Activated CD4-positive, alpha-beta T cell treated with anti-CD3 and anti-CD28 coated beads for 24 hours (primary cell): Measurements from ENCODE around the gene SLMAP.

ENCODE experiments used
- DNase-seq, 2 donors: peaks; one replicate each; pipeline ENCODE4 v3.0.0-alpha.2; 2020; ENCODE audit warnings: low read depth in 2 of 2

SLMAP gene

GRCh38 chr3:57753016-57753415, 3.1 kb upstream of the SLMAP start:
- DNase-seq, result no peak

DNA sequence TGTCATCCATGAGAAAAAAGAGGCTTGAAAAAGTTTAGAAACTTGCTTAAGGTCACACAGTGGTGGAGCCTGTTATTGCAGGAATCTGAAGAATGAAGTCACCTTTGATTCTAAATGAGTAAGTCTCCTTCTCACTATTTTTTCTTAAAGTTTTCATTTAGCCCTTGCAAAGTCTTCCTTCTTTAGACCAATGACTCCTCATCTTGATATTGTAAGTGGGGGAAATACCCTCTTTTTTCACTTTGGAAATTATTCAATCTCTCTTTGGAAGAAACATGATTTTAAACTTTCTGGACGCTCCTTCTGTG, 787 bp upstream of the SLMAP start:
- DNase-seq, result no peak

DNA sequence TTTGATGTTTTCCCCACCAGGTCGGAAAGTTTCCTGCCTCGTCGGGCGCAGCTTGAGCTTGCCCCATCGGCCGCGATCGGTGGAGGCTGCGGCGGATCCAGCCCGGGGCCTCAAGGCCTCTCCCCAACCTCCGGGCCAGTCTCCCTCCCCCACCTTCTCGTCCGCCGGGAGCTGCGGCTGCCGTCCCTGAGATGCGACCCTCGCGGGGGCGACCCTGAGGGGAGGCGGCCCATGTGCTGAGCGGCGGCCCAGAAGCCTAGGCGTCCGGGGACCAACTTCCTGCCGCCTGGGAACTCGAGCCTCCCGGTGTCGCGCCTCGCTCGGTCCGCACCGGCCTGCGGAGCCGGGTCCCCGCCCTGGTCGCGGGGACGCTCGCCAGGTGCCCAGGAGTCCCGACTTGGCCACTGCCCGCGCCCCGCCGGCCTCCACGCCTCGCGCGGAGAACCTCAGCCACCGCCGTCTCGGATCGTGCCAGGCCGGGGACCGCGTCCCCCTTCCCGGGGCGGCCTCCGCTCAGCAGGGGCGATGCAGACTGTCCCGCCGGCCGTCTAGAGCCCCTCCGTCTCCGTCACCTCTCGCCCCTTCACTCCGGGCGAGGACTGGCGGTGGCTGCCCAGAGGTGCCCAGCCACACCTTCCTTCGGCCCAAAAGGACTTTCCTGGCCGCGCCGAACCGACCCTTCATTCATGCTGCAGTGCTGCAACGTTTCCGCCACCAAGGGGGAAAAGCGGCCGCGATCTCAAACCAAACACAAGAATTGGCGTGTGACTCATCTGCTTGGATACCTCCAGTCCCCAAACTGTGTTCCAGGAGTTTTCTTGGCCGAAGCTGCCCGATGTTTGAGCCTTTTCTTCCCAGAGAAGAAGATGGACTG, 656 bp downstream of the SLMAP start:
- DNase-seq, result peak; percentile 10 to 17

DNA sequence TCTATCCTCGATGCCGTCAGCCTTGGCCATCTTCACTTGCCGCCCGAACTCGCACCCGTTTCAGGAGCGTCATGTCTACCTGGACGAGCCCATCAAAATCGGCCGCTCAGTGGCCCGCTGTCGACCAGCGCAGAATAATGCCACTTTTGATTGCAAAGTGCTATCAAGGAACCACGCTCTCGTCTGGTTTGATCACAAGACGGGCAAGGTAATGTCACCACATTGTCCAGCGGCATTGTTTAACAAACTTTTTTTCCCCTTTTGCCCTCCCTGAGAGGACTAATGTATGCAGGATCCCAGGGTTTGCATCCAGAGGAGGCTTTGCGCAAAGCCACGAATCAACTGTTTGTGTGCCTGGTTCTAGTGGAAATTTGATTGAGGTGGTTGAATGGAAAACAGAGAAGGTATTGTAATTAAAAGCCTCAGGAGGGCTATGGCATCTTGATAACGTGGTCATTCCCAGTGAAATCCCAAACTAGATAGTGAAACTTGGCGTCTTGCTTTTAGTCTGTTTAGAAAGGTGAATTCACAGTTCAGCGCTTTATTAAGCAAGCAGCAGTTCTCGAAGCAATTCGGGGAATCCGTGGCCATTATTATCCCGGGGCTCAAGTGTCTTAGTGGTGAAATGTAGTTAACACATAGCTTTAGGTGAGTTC, 1.7 kb downstream of the SLMAP start:
- DNase-seq, result no peak

- DNase-seq, result no peak
These were observed 2.6 kb downstream of the SLMAP start for GRCh38 chr3:57758686-57759085.

DNA sequence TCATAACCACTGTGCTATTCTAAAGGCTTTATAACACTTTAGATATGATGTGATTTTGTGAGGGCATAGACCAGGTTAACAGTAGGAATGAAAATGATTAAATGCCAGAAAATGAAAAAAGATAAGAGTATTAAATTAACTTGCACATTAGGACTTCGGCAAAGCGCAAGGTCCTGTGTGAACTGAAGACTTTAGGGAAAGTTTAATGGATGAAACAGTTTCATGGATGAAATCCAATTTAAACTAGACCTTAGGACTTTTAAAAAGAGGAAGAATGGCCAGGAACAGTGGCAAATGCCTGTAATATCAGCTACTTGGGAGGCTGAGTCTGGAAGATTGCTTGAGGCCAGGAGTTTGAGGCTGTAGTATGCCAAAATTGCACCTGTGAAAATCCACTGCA, 8.7 kb downstream of the SLMAP start:
- no peak for DNase-seq

- no peak for DNase-seq
These were observed 12.5 kb downstream of the SLMAP start for GRCh38 chr3:57768595-57768994.

DNA sequence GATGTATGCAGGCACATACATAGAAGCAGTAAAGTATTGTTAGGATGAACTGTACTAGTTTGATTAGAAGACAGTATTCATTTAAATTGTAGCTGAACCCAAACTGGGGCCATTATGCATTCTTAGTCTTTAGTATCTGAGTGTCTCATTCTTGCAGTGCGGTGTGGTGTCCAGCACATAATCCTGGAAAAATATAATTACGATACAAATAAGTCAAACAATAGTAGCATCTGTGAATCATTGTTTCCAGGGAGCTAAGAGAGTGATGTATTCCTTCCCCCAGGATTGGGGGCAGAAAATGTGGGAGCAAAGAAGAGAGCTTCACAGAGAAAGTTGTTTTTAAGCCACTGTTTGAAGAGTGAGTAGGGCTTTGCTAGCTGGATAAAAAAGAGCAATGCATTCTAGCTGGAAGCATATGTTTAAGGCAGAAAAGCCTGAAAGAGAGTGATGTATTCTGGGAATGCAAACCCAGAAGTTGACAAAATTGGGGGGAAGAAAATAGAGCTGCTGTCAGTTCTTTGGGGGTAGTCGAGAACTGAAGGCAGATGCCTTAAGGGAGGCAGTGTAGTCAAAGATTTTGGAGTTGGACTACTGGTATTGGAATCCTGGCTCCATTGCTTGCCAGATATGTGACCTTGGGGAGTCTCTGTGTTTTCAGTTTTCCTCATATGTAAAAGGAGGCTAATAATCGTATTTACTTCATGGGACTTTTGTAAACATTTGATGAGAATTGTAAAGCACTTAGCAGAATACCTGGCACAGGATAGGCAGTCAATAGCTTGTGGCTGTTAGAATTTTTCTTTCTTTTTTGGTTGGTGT, 14.1 kb downstream of the SLMAP start:
- DNase-seq, result no peak

DNA sequence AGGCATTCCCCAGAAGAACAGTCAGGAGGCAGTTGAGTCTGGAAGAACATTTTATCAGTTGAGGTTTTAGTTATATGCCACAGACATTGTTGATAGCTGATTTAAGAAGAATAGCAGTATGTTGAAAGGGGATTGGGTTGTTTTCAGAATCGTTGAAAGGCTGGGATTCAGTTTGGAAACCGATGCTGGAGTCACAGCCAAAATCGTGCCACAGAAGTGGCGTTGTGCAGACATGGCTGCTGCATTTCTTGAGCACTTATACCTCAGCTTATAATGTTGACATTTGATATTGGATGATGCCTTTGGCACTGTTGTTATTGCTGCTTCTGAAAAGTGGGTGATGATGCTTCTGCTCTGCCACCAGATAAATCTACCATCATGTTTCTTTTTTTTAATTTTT, 16.1 kb downstream of the SLMAP start:
- no peak for DNase-seq

- no peak for DNase-seq
These were observed 21.7 kb downstream of the SLMAP start for GRCh38 chr3:57777774-57778173.

GRCh38 chr3:57778494-57778893, 22.4 kb downstream of the SLMAP start:
- no peak for DNase-seq

DNA sequence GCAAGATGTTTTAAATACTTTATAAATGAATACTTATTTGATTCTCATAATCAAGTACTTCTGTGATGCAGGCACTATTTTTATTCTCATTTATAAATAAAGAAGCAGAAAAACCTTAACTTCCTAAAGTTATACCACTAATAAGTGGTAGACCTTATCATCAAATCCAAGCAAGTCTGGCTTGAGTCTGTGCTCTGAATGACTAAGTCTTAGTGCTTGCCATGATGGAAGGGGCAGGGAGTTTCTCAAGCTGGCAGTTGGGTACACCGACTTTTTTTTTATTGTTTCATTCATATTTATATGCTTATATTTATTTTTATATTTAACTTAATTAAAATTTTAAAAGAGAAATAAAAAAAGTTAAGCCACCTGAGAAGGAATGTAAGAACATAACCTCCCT, 23.6 kb downstream of the SLMAP start:
- no peak for DNase-seq

GRCh38 chr3:57783186-57784088, 27.3 kb downstream of the SLMAP start:
- no peak for DNase-seq

DNA sequence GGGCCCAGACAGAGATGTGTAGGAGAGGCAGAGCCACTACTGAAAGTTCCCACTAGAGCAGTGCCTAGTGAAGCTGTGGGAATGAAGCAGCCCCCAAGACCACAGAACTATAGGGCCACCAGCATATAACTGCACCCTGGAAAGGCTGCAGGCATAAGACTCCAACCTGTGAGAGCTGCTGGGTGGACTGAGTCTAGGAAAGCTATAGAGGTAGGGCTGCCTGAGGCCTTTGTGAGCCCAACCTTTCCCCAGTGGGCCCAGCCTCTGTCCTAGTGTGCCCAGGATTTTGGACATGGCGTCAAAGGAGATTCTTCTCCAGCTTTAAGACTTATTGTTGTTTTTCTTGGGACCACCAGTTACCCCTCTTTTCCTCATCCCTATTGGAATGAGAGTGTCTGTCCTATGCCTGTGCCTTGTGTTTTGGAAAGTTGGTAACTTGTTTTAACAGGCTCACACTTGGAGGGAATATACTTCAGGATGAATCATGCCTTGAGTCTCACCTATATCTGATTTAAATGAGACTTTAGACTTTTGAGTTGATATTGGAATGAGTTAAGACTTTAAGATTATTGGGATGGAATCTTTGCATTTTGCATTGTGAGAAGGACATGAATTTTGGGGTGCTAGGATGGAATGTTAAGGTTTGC, 28.1 kb downstream of the SLMAP start:
- DNase-seq, result no peak

- DNase-seq, result no peak
These were observed 29.3 kb downstream of the SLMAP start for GRCh38 chr3:57785446-57785845.

GRCh38 chr3:57787867-57788623, 31.9 kb downstream of the SLMAP start:
- DNase-seq, result no peak

DNA sequence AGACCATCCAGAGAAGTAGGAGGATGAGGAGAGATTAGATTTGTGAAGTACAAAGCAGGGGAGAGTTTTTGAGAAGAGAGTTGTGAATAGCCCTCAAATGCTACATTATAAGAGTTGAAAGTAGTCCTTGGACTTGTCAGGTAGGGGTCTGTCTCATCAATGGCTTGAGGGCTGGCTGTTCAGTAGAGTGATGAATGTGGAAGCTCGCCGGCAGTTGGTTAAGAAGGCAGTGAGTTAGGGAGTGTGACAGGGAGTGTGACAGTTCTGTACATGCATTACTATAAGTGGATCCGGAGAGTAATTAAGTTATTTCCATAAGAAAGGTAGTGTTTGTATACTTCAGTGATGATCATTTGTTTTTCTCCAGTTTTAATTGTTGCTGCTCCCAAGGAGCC, 32.5 kb downstream of the SLMAP start:
- DNase-seq, result no peak

DNA sequence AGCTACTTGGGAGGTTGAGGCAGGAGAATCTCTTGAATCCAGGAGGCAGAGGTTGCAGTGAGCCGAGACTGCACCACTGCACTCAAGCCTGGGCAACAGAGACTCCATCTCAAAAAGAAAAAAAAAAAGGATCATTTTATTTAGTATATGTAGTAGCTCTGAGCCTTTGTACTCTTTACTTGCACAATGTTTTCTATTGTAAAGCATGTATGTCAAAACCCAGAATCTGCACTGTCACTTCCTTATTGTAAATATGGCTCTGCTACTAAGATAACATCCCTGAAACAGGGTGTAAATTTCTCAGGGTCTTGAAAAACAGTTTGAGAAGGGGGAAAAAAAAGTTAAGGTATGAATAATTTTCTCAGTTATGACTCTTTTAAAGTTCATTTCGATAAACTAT, 35.1 kb downstream of the SLMAP start:
- DNase-seq, result no peak

DNA sequence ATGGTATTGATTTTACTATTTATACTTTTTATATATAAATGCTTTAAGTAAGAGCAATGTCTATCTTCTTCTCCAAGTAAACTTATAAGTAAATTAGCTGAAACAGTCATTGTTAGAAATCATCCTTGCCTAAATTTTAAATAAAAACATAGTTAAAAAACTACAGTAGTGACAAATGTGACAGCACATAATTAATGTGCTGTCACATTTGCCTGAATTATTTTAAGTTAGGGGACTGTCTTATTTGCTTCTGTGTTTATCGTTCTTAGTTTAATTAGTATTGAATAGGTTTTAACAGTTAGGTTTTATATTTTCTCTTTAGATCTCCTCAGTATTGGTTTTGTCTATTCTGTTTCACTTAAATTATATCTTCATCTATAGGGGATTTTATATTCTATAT, 36.1 kb downstream of the SLMAP start:
- DNase-seq, result no peak

- no peak for DNase-seq
These were observed 37.7 kb downstream of the SLMAP start for GRCh38 chr3:57793737-57794187.
